Fibroblast of lung (primary cell): ENCODE results near the gene ANXA6. TPM values are rescaled to one million over a fixed set of nuclear protein-coding genes. Genes with fewer than 3 reads are reported as not detected.

Experiments used
- DNase-seq, 2 donors: peaks; one replicate each; pipeline versions ENCODE4 v3.0.0 to v3.0.0-alpha.2; 2010; ENCODE audit warnings: low read depth in 2 of 2
- H2AFZ ChIP-seq: 2 replicates; pipeline ENCODE4 v1.5.1; 2012; ENCODE audit warnings: low read length, control low read depth, inconsistent platforms
- H3K27ac ChIP-seq: 2 replicates; pipeline ENCODE4 v1.5.1; 2011; ENCODE audit warnings: low read length, control low read depth; ENCODE audit not compliant: insufficient read depth
- H3K27me3 ChIP-seq: 2 replicates; pipeline ENCODE4 v1.5.1; 2011; ENCODE audit warnings: mild to moderate bottlenecking, low read length; ENCODE audit not compliant: control insufficient read depth, insufficient read depth
- H3K36me3 ChIP-seq: 2 replicates; pipeline ENCODE4 v1.5.1; 2011; ENCODE audit warnings: low read length; ENCODE audit not compliant: control insufficient read depth, insufficient read depth
- H3K4me1 ChIP-seq: 2 replicates; pipeline ENCODE4 v1.5.1; 2011; ENCODE audit warnings: low read length; ENCODE audit not compliant: control insufficient read depth, insufficient read depth; ENCODE audit errors: extremely low read depth
- H3K4me2 ChIP-seq: 2 replicates; pipeline ENCODE4 v1.5.1; 2011; ENCODE audit warnings: low read length, control low read depth; ENCODE audit not compliant: insufficient read depth; ENCODE audit errors: extremely low read depth
- H3K4me3 ChIP-seq, 4 experiments: fragments of 200-600 bp in 1 of 4; sonication (generic) in 1 of 4; replicated peaks in 1 of 4; 2 replicates each; pipeline ENCODE4 v1.5.1; 2011 to 2016; ENCODE audit warnings: low read length in 4 of 4, low read depth in 3 of 4, mild to moderate bottlenecking in 3 of 4, control low read depth in 2 of 4, inconsistent platforms in 1 of 4, mixed read lengths in 1 of 4; ENCODE audit not compliant: insufficient read depth in 1 of 4; ENCODE audit errors: control extremely low read depth in 1 of 4
- H3K79me2 ChIP-seq: 2 replicates; pipeline ENCODE4 v1.5.1; 2012; ENCODE audit warnings: mild to moderate bottlenecking, low read length, inconsistent platforms; ENCODE audit not compliant: control insufficient read depth, insufficient read depth
- H3K9ac ChIP-seq: 2 replicates; pipeline ENCODE4 v1.5.1; 2011; ENCODE audit warnings: mild to moderate bottlenecking, low read length, control low read depth; ENCODE audit not compliant: insufficient read depth
- H3K9me3 ChIP-seq: 2 replicates; pipeline ENCODE4 v1.5.1; 2012; ENCODE audit warnings: low read depth, low read length; ENCODE audit not compliant: control insufficient read depth, insufficient read depth
- H4K20me1 ChIP-seq: 2 replicates; pipeline ENCODE4 v1.5.1; 2011; ENCODE audit warnings: low read length; ENCODE audit not compliant: control insufficient read depth, insufficient read depth; ENCODE audit errors: extremely low read depth
- CTCF ChIP-seq, 2 donors: IDR thresholded peaks in 1 of 2; conservative IDR thresholded peaks in 1 of 2; 1 replicate in 1 of 2; 2 replicates in 1 of 2; pipeline ENCODE4 v1.5.1; 2011 to 2012; ENCODE audit warnings: low read length in 2 of 2, control low read depth in 1 of 2, inconsistent platforms in 1 of 2, low read depth in 1 of 2, mild to moderate bottlenecking in 1 of 2
- EZH2 ChIP-seq: IDR thresholded peaks from 2 replicates; pipeline ENCODE4 v1.5.1; 2012; ENCODE audit warnings: low read length, control low read depth, mild to moderate bottlenecking; ENCODE audit errors: missing control alignments
- polyA plus RNA-seq, 2 donors: library from polyadenylated mRNA; depleted of rRNA in 1 of 2; stranded (reverse) in 1 of 2; unstranded in 1 of 2; fragments of >200 nt; gene quantifications; 2 replicates each; pipeline ENCODE4 v1.2.1, GENCODE V29; 2011 to 2012; ENCODE audit warnings: missing spikeins in 1 of 2
- total RNA-seq: library from RNA; depleted of rRNA; stranded (reverse); fragments of >200 nt; gene quantifications from 2 replicates; pipeline ENCODE4 v1.2.1, GENCODE V29; 2014

The ANXA6 gene
- total and polyA plus RNA-seq, 2 donors (not counting 1 experiment from before 2014, with no cell fraction given) = 591 to 615 TPM

- Histone ChIP-seq H3K9me3 (no peaks in the 10 kb centered on the region), H3K4me1 (no peaks in the 10 kb centered on the region), H4K20me1 (no peaks in the 10 kb centered on the region), H3K36me3 (no peaks in the 10 kb centered on the region), H3K4me3 (no peak overlapping the region), H3K4me2 (no peak overlapping the region), H3K79me2 (no peaks in the 10 kb centered on the region), H3K27ac (no peak overlapping the region), H2AFZ (no peak overlapping the region), H3K27me3 (no peaks in the 10 kb centered on the region), H3K9ac (no peak overlapping the region)
- no peak for DNase-seq
- TF ChIP-seq EZH2 (no peak), CTCF (conservative IDR thresholded peaks at IDR 0.05 in 1 of 2, IDR thresholded peaks at IDR 0.05 in 1 of 2; ENCODE audit: low read depth in 1 of 2, low read length in 2 of 2) (no peak)
These were observed 11.2 kb upstream of the ANXA6 start for GRCh38 chr5:151168602-151169344.

- no peak for TF ChIP-seq CTCF (conservative IDR thresholded peaks at IDR 0.05 in 1 of 2, IDR thresholded peaks at IDR 0.05 in 1 of 2; ENCODE audit: low read depth in 1 of 2, low read length in 2 of 2)
- no peak for TF ChIP-seq EZH2
- H3K4me2 ChIP-seq = no peak overlapping the region
- DNase-seq = no peak
- H3K4me3 ChIP-seq = no peak overlapping the region
- H3K4me1 ChIP-seq = no peaks in the 10 kb centered on the region
- H3K9me3 ChIP-seq = no peaks in the 10 kb centered on the region
- no peak overlapping the region for H3K27ac ChIP-seq
- no peaks in the 10 kb centered on the region for H3K27me3 ChIP-seq
- H3K36me3 ChIP-seq = no peaks in the 10 kb centered on the region
- no peak overlapping the region for H2AFZ ChIP-seq
- no peak overlapping the region for H3K9ac ChIP-seq
- no peaks in the 10 kb centered on the region for H4K20me1 ChIP-seq
- H3K79me2 ChIP-seq = no peaks in the 10 kb centered on the region
These were observed 9.4 kb upstream of the ANXA6 start for GRCh38 chr5:151167022-151167421.

GRCh38 chr5:151164687-151165392, 7.3 kb upstream of the ANXA6 start:
- no peak overlapping the region for H3K9ac ChIP-seq
- TF ChIP-seq CTCF (conservative IDR thresholded peaks at IDR 0.05 in 1 of 2, IDR thresholded peaks at IDR 0.05 in 1 of 2; ENCODE audit: low read depth in 1 of 2, low read length in 2 of 2) (peak; percentile 92 to 95), EZH2 (no peak)
- H3K27ac ChIP-seq = no peak overlapping the region
- H3K79me2 ChIP-seq = no peaks in the 10 kb centered on the region
- no peaks in the 10 kb centered on the region for H3K36me3 ChIP-seq
- H3K27me3 ChIP-seq = no peaks in the 10 kb centered on the region
- no peak overlapping the region for H2AFZ ChIP-seq
- H4K20me1 ChIP-seq = no peaks in the 10 kb centered on the region
- no peak overlapping the region for H3K4me3 ChIP-seq
- H3K4me2 ChIP-seq = no peak overlapping the region
- peak; percentile 58 to 84 for DNase-seq
- H3K9me3 ChIP-seq = no peaks in the 10 kb centered on the region
- no peaks in the 10 kb centered on the region for H3K4me1 ChIP-seq
